A673 (cell line): Measurements from ENCODE around the gene CHRD.

Experiments used
- EZH2 ChIP-seq: fragments of 200-600 bp; sonication (generic); IDR thresholded peaks from 2 replicates; pipeline ENCODE4 v1.6.1; 2017; ENCODE audit warnings: borderline replicate concordance, low read depth, mild to moderate bottlenecking, mixed read lengths, antibody characterized with exemption, low read length; ENCODE audit not compliant: poor library complexity, severe bottlenecking
- TF ChIP-seq, protein P1 (sequence below): fragments of 300-800, 200-600 bp; sonication (generic); conservative IDR thresholded peaks from 2 replicates; pipeline ENCODE4 v1.5.1; 2017; ENCODE audit warnings: low read depth, mild to moderate bottlenecking, antibody characterized with exemption, low read length, moderate library complexity, mixed read lengths

GRCh38 chr3:184360929-184361531 is 18.8 kb upstream of the CHRD start:
- TF ChIP-seq, protein P1, sequence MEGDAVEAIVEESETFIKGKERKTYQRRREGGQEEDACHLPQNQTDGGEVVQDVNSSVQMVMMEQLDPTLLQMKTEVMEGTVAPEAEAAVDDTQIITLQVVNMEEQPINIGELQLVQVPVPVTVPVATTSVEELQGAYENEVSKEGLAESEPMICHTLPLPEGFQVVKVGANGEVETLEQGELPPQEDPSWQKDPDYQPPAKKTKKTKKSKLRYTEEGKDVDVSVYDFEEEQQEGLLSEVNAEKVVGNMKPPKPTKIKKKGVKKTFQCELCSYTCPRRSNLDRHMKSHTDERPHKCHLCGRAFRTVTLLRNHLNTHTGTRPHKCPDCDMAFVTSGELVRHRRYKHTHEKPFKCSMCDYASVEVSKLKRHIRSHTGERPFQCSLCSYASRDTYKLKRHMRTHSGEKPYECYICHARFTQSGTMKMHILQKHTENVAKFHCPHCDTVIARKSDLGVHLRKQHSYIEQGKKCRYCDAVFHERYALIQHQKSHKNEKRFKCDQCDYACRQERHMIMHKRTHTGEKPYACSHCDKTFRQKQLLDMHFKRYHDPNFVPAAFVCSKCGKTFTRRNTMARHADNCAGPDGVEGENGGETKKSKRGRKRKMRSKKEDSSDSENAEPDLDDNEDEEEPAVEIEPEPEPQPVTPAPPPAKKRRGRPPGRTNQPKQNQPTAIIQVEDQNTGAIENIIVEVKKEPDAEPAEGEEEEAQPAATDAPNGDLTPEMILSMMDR, result no peak
- no peak for TF ChIP-seq EZH2
